NB4 (cell line): ENCODE data around the gene FGL2.

Experiments used
- DNase-seq: peaks from one replicate; pipeline ENCODE4 v3.0.0; 2010; ENCODE audit warnings: low read depth
- H3K4me3 ChIP-seq: one replicate; pipeline ENCODE4 v1.5.1; 2011; ENCODE audit warnings: mild to moderate bottlenecking, low read depth, low read length, moderate library complexity
- MYC ChIP-seq: IDR thresholded peaks from 2 replicates; pipeline ENCODE4 v1.6.1; 2011; ENCODE audit warnings: low read depth, low read length
- POLR2A ChIP-seq: IDR thresholded peaks from 2 replicates; pipeline ENCODE4 v1.6.1; 2011; ENCODE audit warnings: mild to moderate bottlenecking; ENCODE audit not compliant: insufficient read length; ENCODE audit errors: extremely low read depth
- TF ChIP-seq, protein P1 (sequence below): IDR thresholded peaks from 2 replicates; pipeline ENCODE4 v1.6.1; 2011; ENCODE audit warnings: low read depth, low read length
- TF ChIP-seq, protein P2 (sequence below): IDR thresholded peaks from one replicate; pipeline ENCODE4 v1.5.1; 2012; ENCODE audit warnings: low read depth, low read length

The FGL2 gene

DNA sequence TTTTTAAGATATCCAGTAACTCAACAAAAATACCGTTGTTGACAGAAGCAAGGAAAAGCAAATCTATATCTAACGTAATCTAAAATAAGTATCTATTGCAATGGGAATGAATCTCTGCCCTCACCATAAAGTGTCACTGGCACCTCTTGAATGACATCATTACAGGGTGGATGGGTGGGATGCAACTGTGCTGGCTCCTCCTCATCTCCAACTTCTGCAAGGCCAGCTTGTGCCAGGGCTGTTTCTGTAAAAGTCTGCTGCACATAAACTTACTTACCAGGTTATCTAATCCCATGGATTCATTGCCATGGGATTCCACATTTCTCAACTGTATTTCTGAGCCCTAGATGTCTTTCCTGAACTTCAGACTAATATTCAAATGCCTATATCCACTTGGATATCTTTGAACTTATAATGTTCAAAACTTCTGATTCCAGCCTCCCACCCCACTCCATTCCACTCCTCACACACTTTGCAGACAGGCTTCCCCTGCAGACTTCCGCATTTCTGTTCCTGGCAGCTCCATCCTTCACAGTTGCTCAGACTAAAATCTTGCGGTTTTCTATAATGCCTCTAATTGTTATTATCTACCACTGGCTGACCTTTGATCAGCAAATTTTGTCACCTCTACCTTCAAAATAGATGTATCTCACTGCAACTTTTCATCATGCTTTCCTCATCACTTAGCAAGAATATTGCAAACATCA is 10.7 kb downstream of the FGL2 start:
- TF ChIP-seq MYC (no peak), POLR2A (no peak)
- TF ChIP-seq, protein P1, sequence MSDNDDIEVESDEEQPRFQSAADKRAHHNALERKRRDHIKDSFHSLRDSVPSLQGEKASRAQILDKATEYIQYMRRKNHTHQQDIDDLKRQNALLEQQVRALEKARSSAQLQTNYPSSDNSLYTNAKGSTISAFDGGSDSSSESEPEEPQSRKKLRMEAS: no peak
- TF ChIP-seq, protein P2, sequence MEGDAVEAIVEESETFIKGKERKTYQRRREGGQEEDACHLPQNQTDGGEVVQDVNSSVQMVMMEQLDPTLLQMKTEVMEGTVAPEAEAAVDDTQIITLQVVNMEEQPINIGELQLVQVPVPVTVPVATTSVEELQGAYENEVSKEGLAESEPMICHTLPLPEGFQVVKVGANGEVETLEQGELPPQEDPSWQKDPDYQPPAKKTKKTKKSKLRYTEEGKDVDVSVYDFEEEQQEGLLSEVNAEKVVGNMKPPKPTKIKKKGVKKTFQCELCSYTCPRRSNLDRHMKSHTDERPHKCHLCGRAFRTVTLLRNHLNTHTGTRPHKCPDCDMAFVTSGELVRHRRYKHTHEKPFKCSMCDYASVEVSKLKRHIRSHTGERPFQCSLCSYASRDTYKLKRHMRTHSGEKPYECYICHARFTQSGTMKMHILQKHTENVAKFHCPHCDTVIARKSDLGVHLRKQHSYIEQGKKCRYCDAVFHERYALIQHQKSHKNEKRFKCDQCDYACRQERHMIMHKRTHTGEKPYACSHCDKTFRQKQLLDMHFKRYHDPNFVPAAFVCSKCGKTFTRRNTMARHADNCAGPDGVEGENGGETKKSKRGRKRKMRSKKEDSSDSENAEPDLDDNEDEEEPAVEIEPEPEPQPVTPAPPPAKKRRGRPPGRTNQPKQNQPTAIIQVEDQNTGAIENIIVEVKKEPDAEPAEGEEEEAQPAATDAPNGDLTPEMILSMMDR: no peak

DNA sequence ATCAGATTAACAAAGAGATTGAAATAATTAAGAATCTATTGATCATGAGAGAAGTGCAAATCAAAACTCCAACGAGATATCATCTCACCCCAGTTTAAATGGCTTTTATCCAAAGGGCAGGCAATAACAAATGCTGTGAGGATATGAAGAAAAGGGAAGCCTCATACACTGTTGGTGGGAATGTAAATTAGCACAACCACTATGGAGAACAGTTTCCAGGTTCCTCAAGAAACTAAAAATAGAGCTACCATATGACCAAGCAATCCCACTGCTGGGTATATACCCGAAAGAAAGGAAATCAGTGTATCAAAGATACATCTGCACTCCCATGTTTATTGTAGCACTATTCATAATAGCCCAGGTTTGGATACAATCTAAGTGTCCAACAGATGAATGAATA is 13.8 kb downstream of the FGL2 start:
- no peak for TF ChIP-seq MYC
- TF ChIP-seq, protein P2: no peak
- TF ChIP-seq, protein P1: no peak
- H3K4me3 ChIP-seq: no peak overlapping the region
- DNase-seq: no peak

More for the DNA sequence above, 10.7 kb downstream of the FGL2 start:
- H3K4me3 ChIP-seq: no peak overlapping the region
- no peak for DNase-seq

DNA sequence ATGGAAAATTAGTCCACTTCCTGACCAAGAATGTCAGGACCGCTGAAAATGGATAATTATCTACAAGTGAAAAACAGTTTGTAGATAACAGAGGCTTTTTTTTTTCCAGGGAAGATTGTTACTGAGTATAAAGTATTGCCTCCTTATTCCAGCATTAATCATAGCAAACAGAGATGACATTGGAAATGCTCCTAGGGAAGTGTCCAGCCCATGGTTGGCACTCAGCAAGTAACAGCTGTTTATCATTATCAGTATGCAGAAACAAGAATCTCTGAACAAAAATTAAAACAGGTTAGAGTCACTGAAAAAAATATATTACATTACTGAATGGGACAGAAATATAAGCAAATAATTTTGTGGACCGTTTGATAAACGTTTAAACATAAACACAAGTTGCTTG is 14.6 kb downstream of the FGL2 start:
- DNase-seq: no peak
- no peak overlapping the region for H3K4me3 ChIP-seq
- no peak for TF ChIP-seq POLR2A
- TF ChIP-seq, protein P2: no peak

DNA sequence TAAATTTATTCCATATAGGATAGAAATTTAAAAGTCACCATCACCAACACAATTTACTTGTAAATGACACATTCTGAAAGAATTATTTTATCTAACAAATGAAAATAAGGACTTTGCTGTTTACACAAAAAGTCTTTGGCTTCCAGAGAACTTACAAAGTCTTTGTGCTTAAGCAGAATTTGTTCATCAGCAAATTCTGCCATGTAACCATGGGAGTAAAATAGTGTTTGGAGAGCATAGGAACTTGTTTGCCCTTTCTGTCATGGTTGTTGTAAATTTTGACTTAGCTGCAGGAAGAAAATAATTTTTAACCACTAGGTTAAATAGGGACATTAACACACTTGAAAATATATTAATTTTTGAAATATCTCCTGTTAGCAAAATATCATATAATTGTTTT is 15.2 kb downstream of the FGL2 start:
- TF ChIP-seq, protein P2: no peak
- TF ChIP-seq MYC: no peak
- DNase-seq: no peak
- H3K4me3 ChIP-seq: no peak overlapping the region

DNA sequence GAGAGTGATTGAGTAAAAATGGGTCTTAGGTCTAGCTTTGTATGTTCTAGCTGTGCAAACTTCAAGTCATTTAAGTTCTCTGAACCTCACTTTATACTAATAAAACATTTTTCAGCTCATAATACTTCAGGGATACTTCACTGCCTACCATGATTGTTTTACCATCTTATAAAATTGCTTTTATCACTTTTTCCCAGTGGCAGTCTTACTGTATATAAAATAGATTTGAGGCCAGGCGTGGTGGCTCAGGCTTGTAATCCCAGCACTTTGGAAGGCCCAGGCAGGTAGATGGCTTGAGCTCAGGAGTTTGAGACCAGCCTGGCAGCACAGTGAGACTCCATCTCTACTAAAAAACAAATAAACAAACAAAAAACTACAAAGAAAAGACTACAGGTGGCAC is 17.4 kb downstream of the FGL2 start:
- TF ChIP-seq, protein P1: no peak
- no peak overlapping the region for H3K4me3 ChIP-seq
- DNase-seq: no peak

DNA sequence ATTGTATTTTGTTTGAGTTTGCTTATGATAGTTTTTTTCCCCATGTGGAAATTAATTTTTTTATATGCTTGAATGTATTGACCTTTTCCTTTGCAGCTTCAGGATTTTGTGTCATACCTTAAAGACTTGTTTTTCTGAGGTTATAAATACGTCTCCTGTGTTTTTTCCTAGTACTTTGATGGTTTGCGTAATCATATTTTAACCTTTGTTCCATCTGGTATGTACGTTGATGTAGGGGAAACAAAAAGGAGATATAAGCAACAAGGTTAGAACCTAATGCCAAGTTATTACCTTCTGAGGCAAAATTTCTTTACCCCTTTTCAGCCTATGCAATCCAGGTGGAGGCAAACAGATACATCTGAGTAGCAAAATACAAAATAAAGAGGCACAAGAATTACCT is 17.9 kb downstream of the FGL2 start:
- no peak overlapping the region for H3K4me3 ChIP-seq
- TF ChIP-seq, protein P2: no peak
- TF ChIP-seq, protein P1: no peak
- no peak for TF ChIP-seq POLR2A
- no peak for TF ChIP-seq MYC
- DNase-seq: no peak
